IPS-20b (cell line): ENCODE measurements around the gene ZNF70.

ENCODE experiments used
- H3K27ac ChIP-seq: one replicate; pipeline ENCODE4 v1.5.1; 2013; ENCODE audit warnings: low read length
- H3K27me3 ChIP-seq: 2 replicates; pipeline ENCODE4 v1.6.1; 2013; ENCODE audit warnings: mild to moderate bottlenecking, low read length, inconsistent platforms; ENCODE audit not compliant: insufficient read depth
- H3K36me3 ChIP-seq: 2 replicates; pipeline ENCODE4 v1.6.1; 2013; ENCODE audit warnings: low read depth, mild to moderate bottlenecking, inconsistent platforms, low read length, moderate library complexity; ENCODE audit not compliant: insufficient read depth
- H3K4me1 ChIP-seq: 2 replicates; pipeline ENCODE4 v1.6.1; 2013; ENCODE audit warnings: mild to moderate bottlenecking, control low read depth, inconsistent platforms, low read length, moderate library complexity; ENCODE audit not compliant: insufficient read depth
- H3K4me3 ChIP-seq: 2 replicates; pipeline ENCODE4 v1.5.1; 2013; ENCODE audit warnings: mild to moderate bottlenecking, low read length, inconsistent platforms
- H3K9ac ChIP-seq: 2 replicates; pipeline ENCODE4 v1.6.1; 2013; ENCODE audit warnings: low read depth, mild to moderate bottlenecking, inconsistent platforms, low read length, moderate library complexity
- H3K9me3 ChIP-seq: 2 replicates; pipeline ENCODE4 v1.6.1; 2013; ENCODE audit warnings: mild to moderate bottlenecking, low read depth, low read length, inconsistent platforms; ENCODE audit not compliant: insufficient read depth

ZNF70 gene

DNA sequence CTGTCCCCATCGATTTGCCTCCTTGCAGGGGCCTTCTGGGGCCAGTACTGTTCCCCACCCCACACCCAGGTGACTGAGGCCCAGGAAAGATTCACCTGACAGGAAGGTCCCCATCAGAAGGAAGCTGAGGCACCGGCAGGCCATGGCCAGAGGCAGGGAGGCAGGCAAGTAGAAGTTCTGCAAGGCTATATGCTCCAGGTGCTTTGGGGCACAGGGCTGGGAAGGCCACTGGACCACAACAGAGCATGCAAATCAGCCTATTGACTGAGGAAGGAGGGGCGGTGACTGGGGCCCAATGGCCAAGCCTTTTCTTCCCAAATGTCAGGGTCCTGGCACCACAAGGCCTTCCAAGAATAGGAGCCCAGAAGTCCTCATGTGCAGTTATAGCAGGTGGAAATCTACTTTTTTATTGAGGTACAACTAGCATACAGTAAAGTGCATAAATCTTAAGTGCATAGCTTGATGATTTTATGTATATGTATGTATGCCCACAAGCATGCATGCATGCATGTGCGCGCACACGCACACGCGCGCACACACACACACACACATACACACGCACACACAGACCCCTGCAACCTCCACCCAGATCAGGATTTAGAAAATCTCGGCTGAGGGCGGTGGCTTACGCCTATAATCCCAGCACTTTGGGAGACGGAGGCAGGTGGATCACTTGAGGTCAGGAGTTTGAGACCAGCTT, 3.5 kb upstream of the ZNF70 start, which contains the start of gene VPREB3:
VPREB3 (minus strand) TSS at position 206 of the 700 bp plus-strand sequence; CDS start at position 144, 62 bp downstream.
- Histone ChIP-seq H3K36me3 (no peaks in the 10 kb centered on the region), H3K27me3 (no peaks in the 10 kb centered on the region), H3K27ac (no peak within 1 kb of the TSS), H3K4me3 (no peak within 1 kb of the TSS), H3K9ac (no peak within 1 kb of the TSS), H3K4me1 (peaks cover 5% of the 10 kb centered on the region; the same call in 1 of the 2 replicates), H3K9me3 (no peaks in the 10 kb centered on the region)

DNA sequence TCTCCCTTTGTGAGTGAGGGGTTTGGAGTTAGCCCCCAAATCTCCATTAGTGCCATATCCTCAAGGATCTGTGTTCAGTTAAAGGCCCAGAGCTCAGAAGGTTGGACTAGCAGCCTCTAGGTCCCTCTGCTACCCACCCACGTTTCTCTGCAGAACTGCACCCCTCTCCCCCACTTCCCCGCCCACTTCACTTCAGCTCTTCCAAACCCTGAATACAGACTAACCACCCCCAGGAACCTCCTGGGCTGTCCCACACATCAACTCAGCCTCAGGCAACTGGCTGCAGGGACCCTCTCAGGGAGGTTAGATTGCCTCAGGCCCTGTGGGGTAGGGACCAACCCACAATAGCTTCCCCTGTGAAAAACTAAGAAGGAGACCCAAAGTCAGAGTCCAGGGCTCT, 2.5 kb upstream of the ZNF70 start:
- Histone ChIP-seq H3K9ac (no peak overlapping the region), H3K4me1 (peaks cover 5% of the 10 kb centered on the region; the same call in 1 of the 2 replicates), H3K36me3 (no peaks in the 10 kb centered on the region), H3K9me3 (no peaks in the 10 kb centered on the region), H3K4me3 (no peak overlapping the region), H3K27ac (no peak overlapping the region), H3K27me3 (no peaks in the 10 kb centered on the region)

DNA sequence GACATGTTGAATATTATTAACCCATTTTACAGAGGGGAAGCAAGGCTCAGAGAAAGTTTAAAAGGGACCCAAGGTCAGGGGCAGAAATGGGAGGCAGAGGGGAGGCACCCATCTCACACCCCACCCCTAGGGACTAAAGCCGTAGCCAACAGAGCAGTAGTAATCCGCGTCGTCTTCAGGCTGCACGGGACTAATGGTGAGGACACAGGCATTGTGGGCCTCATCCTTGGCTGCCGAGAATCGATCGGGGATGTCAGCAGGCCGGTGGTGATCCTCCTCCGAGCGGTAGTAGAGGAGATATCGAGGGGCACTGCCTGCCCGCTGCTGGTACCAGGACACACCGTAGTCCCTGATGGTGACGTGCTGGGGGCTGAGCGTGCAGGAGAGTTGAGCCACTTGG, 1.8 kb upstream of the ZNF70 start:
- H3K36me3 ChIP-seq, result no peaks in the 10 kb centered on the region
- no peaks in the 10 kb centered on the region for H3K9me3 ChIP-seq
- H3K9ac ChIP-seq, result no peak overlapping the region
- H3K4me1 ChIP-seq, result peaks cover 5% of the 10 kb centered on the region; the same call in 1 of the 2 replicates
- H3K27me3 ChIP-seq, result no peaks in the 10 kb centered on the region
- H3K4me3 ChIP-seq, result no peak overlapping the region
- H3K27ac ChIP-seq, result no peak overlapping the region

DNA sequence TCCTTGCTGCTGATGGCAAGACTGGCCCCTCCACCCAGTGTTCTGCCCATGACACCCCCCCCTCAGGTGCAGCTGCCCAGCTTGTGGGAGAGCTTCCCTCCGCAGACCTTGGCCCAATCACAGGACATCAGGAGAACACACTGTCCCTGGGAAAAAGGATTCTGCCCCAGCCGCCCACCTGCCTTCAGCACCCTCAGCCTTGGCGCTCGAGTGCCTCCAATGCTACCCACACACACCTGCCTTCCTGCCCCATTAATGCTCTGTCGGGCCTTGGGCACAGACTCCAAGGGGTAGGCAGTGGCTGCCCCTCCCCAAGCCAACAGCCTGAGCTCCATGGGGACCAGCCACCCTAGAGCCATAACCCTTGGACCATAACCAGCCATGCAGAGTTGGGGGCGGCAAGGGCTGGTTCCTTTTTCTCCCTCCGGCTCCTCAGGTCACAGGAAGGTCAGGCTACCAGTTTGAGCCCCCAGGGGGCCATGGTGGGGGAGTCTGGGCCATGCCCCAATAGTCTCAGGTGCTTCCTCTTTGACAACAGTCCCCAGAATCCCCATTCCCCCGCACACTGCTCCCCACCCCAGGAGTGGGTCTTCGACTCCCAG, 1.3 kb upstream of the ZNF70 start:
- Histone ChIP-seq H3K4me1 (peaks cover 5% of the 10 kb centered on the region; the same call in 1 of the 2 replicates), H3K27ac (no peak overlapping the region), H3K27me3 (no peaks in the 10 kb centered on the region), H3K9ac (peak overlapping the region; percentile 94; the same call in 1 of the 2 replicates), H3K4me3 (peak overlapping the region; percentile 93; the same call in 1 of the 2 replicates), H3K9me3 (no peaks in the 10 kb centered on the region), H3K36me3 (no peaks in the 10 kb centered on the region)

DNA sequence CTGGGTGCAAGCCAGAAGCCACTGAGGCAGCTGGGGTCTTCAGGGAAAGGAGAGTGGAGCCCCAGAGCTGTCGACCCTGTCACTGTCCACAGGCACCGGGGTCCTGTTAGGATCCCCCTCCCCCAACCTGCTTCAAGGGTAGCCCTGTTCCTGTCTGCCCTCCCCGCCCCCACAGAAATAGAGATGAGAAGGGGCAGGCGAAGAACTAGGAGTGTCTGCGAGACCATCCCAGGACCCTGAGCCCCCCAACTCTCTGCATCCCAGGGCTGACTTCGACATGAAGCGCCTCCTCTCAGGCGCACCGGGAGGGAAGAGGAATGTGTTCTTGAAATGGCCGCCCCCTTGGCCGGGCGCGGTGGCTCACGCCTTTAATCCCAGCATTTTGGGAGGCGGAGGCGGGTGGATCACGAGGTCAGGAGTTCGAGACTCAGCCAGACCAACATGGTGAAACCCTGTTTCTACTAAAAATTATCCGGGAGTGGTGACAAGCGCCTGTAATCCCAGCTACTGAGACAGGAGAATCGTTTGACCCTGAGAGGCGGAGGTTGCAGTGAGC, 607 bp upstream of the ZNF70 start:
- Histone ChIP-seq H3K4me1 (no peaks in the 10 kb centered on the region; the same call in 1 of the 2 replicates), H3K9me3 (no peaks in the 10 kb centered on the region), H3K27me3 (no peaks in the 10 kb centered on the region), H3K27ac (peak overlapping the region; percentile 94), H3K4me3 (peak overlapping the region; percentile 93), H3K36me3 (no peaks in the 10 kb centered on the region), H3K9ac (peak overlapping the region; percentile 94; the same call in 1 of the 2 replicates)

DNA sequence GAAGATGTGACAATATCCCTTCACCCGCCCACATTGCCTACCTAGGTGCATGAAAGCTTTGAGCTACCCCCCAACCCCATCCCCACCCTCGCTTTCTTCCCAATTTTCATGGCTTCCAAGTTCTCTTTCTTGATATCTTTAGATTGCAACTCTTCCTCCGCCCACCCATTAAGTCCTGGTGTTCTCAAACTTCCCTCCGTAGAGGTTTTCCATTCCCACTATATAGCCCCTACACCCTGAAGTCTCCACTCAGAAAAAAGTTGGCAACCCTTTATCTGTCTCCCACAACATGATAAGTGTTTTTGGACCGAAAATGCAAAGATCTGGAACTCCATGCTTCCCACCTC, 572 bp downstream of the ZNF70 start:
- no peaks in the 10 kb centered on the region for H3K36me3 ChIP-seq
- H3K4me1 ChIP-seq, result no peaks in the 10 kb centered on the region; the same call in 1 of the 2 replicates
- no peaks in the 10 kb centered on the region for H3K27me3 ChIP-seq
- H3K9me3 ChIP-seq, result no peaks in the 10 kb centered on the region
- peak overlapping the region; percentile 40; the same call in 1 of the 2 replicates for H3K9ac ChIP-seq
- no peak overlapping the region for H3K27ac ChIP-seq
- H3K4me3 ChIP-seq, result peak overlapping the region; percentile 71

DNA sequence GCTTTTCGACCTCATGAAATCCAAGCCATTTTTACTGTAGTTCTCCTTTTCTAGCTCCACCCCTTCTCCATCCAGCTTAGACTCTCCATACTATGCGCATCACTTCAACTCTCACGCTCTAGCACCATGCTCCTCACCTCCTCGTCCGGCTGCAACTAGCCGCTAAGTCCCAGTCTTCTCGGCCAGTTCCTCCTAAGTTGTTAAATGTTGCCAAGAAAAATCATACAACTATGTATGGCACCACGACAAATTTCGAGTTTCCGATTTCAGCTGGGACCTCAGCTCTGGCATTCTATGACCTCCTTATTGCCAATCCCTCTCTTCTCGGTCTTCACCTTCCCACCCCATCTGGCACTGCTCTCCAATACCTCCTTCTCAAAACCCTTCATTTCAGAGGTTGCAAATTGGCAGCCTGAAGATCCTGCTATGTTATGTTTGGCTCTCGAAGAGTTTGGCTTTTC, 1.0 kb downstream of the ZNF70 start:
- Histone ChIP-seq H3K9me3 (no peaks in the 10 kb centered on the region), H3K27ac (no peak overlapping the region), H3K27me3 (no peaks in the 10 kb centered on the region), H3K4me1 (no peaks in the 10 kb centered on the region; the same call in 1 of the 2 replicates), H3K36me3 (no peaks in the 10 kb centered on the region), H3K9ac (no peak overlapping the region), H3K4me3 (peak overlapping the region; percentile 71)

DNA sequence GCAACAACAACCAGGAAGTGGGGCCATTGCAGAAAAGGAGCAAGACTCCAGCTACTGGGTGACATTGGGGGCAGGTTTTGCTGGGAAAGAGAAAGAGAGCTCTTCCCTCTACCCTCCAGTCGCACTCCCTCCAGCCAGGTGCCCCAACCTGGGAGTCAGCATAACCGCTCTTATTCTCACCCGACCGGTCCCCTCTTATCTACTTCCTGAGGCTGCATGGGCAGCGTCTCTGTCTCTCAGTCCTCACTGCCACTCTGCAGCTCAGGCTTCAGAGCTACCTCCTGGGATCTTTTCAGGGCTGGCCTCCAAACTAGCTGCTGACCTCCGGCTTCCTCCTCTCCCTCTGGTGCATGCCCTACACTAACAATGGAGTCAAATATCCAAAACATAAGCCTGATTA, 5.1 kb downstream of the ZNF70 start:
- H3K4me1 ChIP-seq, result no peaks in the 10 kb centered on the region; the same call in 1 of the 2 replicates
- H3K27me3 ChIP-seq, result no peaks in the 10 kb centered on the region
- peaks cover 15% of the 10 kb centered on the region for H3K36me3 ChIP-seq
- H3K4me3 ChIP-seq, result no peak overlapping the region
- H3K9me3 ChIP-seq, result no peaks in the 10 kb centered on the region
- H3K9ac ChIP-seq, result no peak overlapping the region
- H3K27ac ChIP-seq, result no peak overlapping the region

DNA sequence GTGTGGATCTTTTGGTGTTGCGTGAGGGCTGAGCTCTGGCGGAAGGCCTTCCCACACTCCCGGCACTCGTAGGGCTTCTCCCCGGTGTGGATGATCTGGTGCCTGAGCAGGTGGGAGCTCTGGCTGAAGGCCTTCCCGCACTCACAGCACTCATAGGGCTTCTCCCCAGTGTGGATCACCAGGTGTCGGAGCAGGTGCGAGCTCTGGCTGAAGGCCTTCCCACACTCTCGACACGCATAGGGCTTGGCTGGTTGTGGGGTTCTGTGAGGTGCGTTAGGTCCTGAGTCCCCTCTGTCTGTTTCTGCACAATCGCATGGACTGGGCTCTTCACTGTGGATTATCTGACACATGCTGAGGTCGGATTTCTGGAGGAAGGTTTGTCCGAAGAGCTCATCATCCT, 6.4 kb downstream of the ZNF70 start:
- Histone ChIP-seq H3K9ac (no peak overlapping the region), H3K27ac (no peak overlapping the region), H3K4me3 (no peak overlapping the region)

DNA sequence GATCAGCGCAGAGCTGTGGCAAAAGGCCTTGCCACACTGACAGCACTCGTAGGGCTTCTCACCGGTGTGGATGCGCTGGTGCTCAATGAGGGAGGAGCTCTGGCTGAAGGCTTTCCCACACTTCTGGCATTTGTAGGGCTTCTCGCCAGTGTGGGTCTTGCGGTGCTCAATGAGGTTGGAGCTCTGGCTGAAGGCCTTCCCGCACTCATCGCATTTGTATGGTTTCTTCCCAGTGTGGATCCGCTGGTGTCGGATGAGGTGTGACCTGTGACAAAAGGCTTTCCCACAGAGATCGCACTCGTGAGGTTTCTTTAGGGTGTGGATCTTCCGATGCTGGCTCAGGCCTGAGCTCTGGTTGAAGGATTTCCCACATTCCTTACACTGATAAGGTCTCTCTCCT, 6.9 kb downstream of the ZNF70 start:
- no peaks in the 10 kb centered on the region for H3K9me3 ChIP-seq
- no peak overlapping the region for H3K27ac ChIP-seq
- H3K36me3 ChIP-seq, result peaks cover 15% of the 10 kb centered on the region
- no peak overlapping the region for H3K9ac ChIP-seq
- H3K4me1 ChIP-seq, result no peaks in the 10 kb centered on the region
- no peak overlapping the region for H3K4me3 ChIP-seq
- H3K27me3 ChIP-seq, result no peaks in the 10 kb centered on the region

More for the DNA sequence above, 6.4 kb downstream of the ZNF70 start:
- Histone ChIP-seq H3K36me3 (peaks cover 15% of the 10 kb centered on the region), H3K27me3 (no peaks in the 10 kb centered on the region), H3K9me3 (no peaks in the 10 kb centered on the region), H3K4me1 (no peaks in the 10 kb centered on the region)

DNA sequence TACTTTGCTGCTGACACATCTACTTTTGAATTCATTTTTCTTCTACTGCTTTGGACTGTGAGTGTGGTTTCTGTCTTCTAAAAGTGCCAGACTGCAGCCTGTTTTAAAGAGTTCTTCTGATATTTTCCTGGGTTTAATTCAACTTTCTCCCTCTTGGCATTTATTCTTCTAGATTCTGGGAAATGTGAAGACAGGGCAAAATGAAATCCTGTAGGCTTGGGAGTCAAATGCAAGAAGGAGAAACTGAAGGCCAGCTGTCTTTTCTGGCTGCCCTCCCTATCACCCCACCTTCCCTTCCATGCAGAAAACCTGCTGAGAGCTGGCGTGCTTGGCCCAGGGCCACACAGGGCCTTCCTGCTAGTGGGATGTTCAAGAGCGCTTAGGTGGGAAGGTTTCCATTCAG, 7.6 kb downstream of the ZNF70 start:
- Histone ChIP-seq H3K27me3 (no peaks in the 10 kb centered on the region), H3K4me1 (no peaks in the 10 kb centered on the region), H3K4me3 (no peak overlapping the region), H3K27ac (no peak overlapping the region), H3K9ac (no peak overlapping the region), H3K36me3 (peaks cover 15% of the 10 kb centered on the region), H3K9me3 (no peaks in the 10 kb centered on the region)
